OCI-LY7 (cell line): ENCODE data around the gene PGRMC2.

Experiments used
- EZH2phosphoT487 ChIP-seq: fragments of 200-600 bp; sonication (generic); IDR thresholded peaks from 2 replicates; pipeline ENCODE4 v1.6.1; 2018; ENCODE audit warnings: low read depth, borderline replicate concordance, mild to moderate bottlenecking, mixed run types, antibody characterized with exemption, low read length, moderate library complexity, mixed read lengths
- TF ChIP-seq, protein P1 (sequence below): fragments of 200-600 bp; sonication (generic); conservative IDR thresholded peaks from 2 replicates; pipeline ENCODE4 v1.5.1; 2014; ENCODE audit warnings: mild to moderate bottlenecking, antibody characterized with exemption, low read length, moderate library complexity, mixed read lengths

DNA sequence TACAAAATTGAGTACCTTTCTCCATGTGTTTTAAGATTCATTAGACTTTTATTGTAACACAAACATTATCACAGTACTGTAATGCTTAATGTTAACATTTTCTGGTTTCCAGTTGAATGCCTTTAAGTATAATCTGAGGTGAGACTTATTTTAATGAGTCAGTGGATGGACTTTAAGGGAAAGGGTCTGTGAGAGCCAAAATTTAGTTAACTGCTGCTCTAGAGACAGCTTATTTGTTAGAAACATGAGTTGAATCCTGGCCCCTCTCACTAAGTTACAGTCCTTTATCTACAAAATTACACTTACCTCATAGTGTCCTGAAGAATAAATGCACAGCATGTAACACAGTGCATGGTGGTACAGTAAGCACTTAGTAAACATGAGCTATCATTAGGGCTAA, 66.0 kb downstream of the PGRMC2 start:
- TF ChIP-seq, protein P1, sequence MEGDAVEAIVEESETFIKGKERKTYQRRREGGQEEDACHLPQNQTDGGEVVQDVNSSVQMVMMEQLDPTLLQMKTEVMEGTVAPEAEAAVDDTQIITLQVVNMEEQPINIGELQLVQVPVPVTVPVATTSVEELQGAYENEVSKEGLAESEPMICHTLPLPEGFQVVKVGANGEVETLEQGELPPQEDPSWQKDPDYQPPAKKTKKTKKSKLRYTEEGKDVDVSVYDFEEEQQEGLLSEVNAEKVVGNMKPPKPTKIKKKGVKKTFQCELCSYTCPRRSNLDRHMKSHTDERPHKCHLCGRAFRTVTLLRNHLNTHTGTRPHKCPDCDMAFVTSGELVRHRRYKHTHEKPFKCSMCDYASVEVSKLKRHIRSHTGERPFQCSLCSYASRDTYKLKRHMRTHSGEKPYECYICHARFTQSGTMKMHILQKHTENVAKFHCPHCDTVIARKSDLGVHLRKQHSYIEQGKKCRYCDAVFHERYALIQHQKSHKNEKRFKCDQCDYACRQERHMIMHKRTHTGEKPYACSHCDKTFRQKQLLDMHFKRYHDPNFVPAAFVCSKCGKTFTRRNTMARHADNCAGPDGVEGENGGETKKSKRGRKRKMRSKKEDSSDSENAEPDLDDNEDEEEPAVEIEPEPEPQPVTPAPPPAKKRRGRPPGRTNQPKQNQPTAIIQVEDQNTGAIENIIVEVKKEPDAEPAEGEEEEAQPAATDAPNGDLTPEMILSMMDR: no peak
- no peak for TF ChIP-seq EZH2phosphoT487
